Head of caudate nucleus (tissue), 42 donors: Measurements from ENCODE around the gene TNPO1.

Experiments used
- DNase-seq, 42 donors: peaks; one replicate each; pipeline versions ENCODE4 v3.0.0 to v3.0.0-alpha.2; 2020 to 2021; ENCODE audit warnings: mixed read lengths in 7 of 42
- intact Hi-C: fragments of 100-400 bp; cut with DNase I; formaldehyde crosslinking; loops from one replicate; pipeline ENCODE4 v1.15.0; 2022

Gene TNPO1

DNA sequence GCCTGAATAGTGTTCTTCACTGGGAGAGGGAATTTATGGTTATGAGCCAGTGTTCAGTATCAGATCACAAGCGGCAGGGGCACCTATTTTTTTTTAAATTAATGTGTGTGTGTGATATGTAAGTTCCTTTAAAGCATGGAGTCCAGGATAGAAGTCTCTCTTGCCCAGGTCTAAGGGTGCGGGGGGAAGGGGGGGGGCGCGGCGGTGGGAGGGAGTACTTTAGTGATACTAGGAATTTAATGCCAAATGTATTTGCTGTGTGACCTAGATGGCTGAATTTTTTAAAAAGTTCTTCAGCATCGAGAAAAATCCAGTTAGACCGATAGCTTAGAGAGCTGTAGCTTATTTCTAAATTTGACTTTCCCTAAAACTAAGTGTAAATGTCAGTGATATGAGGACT is 137.9 kb downstream of the TNPO1 start:
- no peak for DNase-seq
- intact Hi-C loops = loop anchor here (10.0 kb wide), 2 partner anchors 100 to 130 kb away; no protein-coding TSS in a partner anchor

GRCh38 chr5:72955143-72955767 is 138.8 kb downstream of the TNPO1 start:
- DNase-seq = no peak
- intact Hi-C loops = loop anchor here (10.0 kb wide), 2 partner anchors 100 to 130 kb away; no protein-coding TSS in a partner anchor

DNA sequence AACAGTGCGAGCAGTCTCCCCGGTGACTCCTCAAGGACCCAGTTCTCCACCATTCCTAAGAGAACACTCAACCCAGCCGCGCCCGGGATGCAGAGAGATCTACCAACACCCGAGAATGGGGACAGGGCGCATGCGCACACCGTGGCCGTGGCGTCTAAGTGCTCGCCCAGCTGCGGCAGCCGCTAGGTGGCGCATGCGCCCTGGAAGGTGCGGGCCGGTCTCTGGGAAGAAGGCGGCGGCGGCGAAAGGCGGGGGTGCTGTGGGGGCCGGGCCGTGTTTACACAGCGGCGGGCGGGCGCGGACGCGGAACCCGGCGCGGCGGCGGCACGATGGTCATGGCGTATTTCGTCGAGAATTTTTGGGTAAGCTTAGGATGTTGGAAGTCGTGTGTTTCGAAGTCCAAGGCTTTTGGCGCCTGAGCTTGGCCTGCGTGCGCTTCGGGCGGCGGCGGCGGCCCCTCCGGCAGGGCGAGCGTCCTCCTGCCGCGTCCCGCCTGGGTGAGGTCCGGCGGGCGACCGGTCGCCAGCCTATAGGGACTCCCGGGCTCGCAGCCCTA is 139.4 kb downstream of the TNPO1 start, which contains the start of gene FCHO2:
TSS of gene FCHO2 (plus strand) at position 274 of the 556 bp plus-strand sequence. CDS start at position 330, 56 bp downstream.
- intact Hi-C loops = loop anchor here (10.0 kb wide), 2 partner anchors 101 to 129 kb away; no protein-coding TSS in a partner anchor
- peak; percentile 92 to 100 (median 98) for DNase-seq

DNA sequence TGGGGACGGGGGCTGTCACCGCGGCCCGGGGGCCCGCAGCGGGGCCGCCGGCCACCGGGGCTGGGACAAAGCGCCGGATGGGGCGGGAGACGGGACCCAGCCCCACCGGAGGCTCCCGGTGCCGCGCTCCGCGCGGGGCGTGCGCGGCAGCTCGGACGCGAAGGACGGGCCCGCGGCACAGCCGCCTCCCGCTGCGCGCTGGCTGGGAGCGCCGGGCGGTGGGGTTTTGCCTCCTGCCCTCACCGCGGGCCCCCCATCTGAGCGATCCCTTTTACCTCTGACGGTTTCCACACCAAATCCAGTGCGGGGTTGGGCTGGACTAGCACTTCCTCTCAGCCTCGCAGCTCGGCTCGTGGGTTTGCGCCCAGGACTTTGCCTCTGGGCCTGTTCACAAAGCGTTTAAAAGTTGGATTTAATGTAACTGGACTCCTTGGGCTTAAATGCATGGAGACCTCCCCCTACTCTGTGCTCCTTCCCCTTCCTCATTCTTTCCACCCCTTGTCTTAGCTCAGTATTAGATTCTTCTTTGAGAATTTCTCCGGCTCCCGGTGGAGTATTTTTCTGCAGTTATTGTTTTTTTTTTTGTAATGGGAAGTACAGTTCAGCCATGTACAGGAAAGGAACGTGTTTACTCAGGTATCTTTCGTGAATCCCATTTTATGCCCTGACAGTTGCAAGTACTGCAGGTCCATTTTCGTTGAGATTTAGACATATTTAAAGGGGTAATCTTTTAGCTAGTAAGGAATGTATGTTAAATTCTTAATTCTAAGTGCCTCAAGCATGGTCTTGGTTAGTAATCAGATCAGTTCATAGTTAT is 140.1 kb downstream of the TNPO1 start:
- intact Hi-C loops = loop anchor here (10.0 kb wide), 2 partner anchors 102 to 128 kb away; no protein-coding TSS in a partner anchor
- peak; percentile 18 to 76 (median 49) for DNase-seq

DNA sequence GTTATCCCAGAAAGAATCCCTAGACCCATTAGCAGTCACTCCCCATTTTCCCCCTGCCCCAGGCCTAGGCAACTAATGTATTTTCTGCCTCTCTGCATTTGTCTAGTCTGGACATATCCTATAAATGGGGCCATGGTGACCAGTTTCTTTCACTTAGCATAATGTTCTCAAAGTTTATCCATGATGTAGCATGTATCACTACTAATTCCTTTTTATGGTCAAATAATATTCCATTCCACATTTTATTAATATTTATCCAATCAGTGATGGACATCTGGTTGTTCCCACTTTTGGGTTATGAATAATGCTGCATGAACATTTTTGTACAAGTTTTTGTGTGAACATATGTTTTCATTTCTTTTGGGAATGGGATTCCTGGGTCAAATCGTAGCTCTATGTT is 140.9 kb downstream of the TNPO1 start:
- no peak for DNase-seq
- intact Hi-C loops = loop anchor here (10.0 kb wide), 2 partner anchors 103 to 127 kb away; no protein-coding TSS in a partner anchor

GRCh38 chr5:72959257-72959656 is 142.8 kb downstream of the TNPO1 start:
- intact Hi-C loops = loop anchor here (10.0 kb wide), 2 partner anchors 104 to 126 kb away; no protein-coding TSS in a partner anchor
- DNase-seq = no peak
